ENCODE results near the gene AMN.

DNA sequence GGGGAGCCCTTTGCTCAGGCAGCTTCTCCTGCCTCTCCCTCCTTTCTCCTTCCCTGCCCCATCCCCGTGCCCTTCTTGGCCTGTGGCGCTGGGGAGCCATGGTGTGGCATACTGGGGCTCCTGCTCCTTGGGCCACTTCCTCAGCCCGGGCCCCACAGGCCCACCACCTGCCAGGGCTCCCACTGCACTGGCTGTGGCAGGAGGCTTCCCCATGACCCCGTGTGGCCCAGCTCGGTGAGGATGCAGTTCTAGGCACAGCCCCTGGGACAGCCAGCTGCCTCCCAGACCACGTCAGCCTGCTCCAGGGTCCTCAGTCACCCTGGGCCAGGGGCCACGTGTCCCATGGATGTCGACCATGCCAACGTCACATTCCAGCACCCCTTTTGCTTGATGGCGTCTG, 13.0 kb upstream of the AMN start:
- TF ChIP-seq EZH2phosphoT487 (IDR thresholded peaks at IDR 0.05; ENCODE audit: insufficient read depth, low read depth) (no peak), EZH2 (IDR thresholded peaks at IDR 0.05; ENCODE audit: insufficient read depth, poor library complexity, severe bottlenecking) (no peak)
